SJCRH30 (cell line): ENCODE data around the gene KCNA4. TPM values are rescaled to one million over a fixed set of nuclear protein-coding genes. Genes with fewer than 3 reads are reported as not detected.
"Not testable (repeated sequence)": the region's sequence is repeated elsewhere in the genome, so short reads cannot be mapped to it uniquely, and the experiment has no call there.

Experiments used
- DNase-seq, 2 experiments: peaks; one replicate each; pipeline ENCODE4 v3.0.0-alpha.2; 2015 to 2020
- H3K27ac ChIP-seq: fragments of 250-450 bp; sonication (Bioruptor Pico); 2 replicates; pipeline ENCODE4 v1.5.1; 2020; ENCODE audit warnings: mild to moderate bottlenecking, moderate library complexity
- H3K27me3 ChIP-seq: fragments of 250-450 bp; sonication (Bioruptor Pico); 2 replicates; pipeline ENCODE4 v1.5.1; 2020; ENCODE audit warnings: mild to moderate bottlenecking, moderate library complexity
- H3K36me3 ChIP-seq: fragments of 250-450 bp; sonication (Bioruptor Pico); 2 replicates; pipeline ENCODE4 v1.5.1; 2020; ENCODE audit warnings: mild to moderate bottlenecking, moderate library complexity
- H3K4me1 ChIP-seq: fragments of 250-450 bp; sonication (Bioruptor Pico); 2 replicates; pipeline ENCODE4 v1.5.1; 2020; ENCODE audit warnings: mild to moderate bottlenecking, moderate library complexity
- H3K4me3 ChIP-seq: fragments of 250-450 bp; sonication (Bioruptor Pico); 2 replicates; pipeline ENCODE4 v1.5.1; 2020; ENCODE audit warnings: mild to moderate bottlenecking, moderate library complexity
- H3K9me3 ChIP-seq: fragments of 250-450 bp; sonication (Bioruptor Pico); replicated peaks from 2 replicates; pipeline ENCODE4 v1.5.1; 2020; ENCODE audit warnings: mild to moderate bottlenecking, moderate library complexity
- total RNA-seq: library from RNA; depleted of rRNA; stranded (reverse); fragments of >200 nt; shearing (Covaris generic); gene quantifications from 2 replicates; pipeline ENCODE4 v1.2.3, GENCODE V29; 2014; rRNA removed

Gene KCNA4
- not detected in 2 replicates for total RNA-seq

GRCh38 chr11:30016588-30017363, at the start of gene KCNA4:
KCNA4 (minus strand) TSS chr11:30017030; CDS start chr11:30012678, 4,352 bp downstream.
- Histone ChIP-seq H3K27me3 (no peaks in the 10 kb centered on the region), H3K27ac (no peak within 1 kb of the TSS), H3K4me1 (no peaks in the 10 kb centered on the region), H3K4me3 (no peak within 1 kb of the TSS), H3K36me3 (no peaks in the 10 kb centered on the region), H3K9me3 (no peaks in the 10 kb centered on the region)
- no peak for DNase-seq

GRCh38 chr11:30062103-30062502, 45.3 kb upstream of the KCNA4 start:
- Histone ChIP-seq H3K27me3 (no peaks in the 10 kb centered on the region), H3K4me3 (no peak overlapping the region), H3K36me3 (no peaks in the 10 kb centered on the region), H3K27ac (no peak overlapping the region), H3K4me1 (no peaks in the 10 kb centered on the region), H3K9me3 (no peaks in the 10 kb centered on the region)
- DNase-seq, result no peak

GRCh38 chr11:30059172-30059815, 42.5 kb upstream of the KCNA4 start:
- no peaks in the 10 kb centered on the region for H3K9me3 ChIP-seq

GRCh38 chr11:30049214-30049613, 32.4 kb upstream of the KCNA4 start:
- DNase-seq, result no peak
- Histone ChIP-seq H3K36me3 (no peaks in the 10 kb centered on the region), H3K27me3 (no peaks in the 10 kb centered on the region), H3K4me1 (no peaks in the 10 kb centered on the region), H3K9me3 (no peaks in the 10 kb centered on the region), H3K4me3 (no peak overlapping the region), H3K27ac (no peak overlapping the region)

More at GRCh38 chr11:30059172-30059815, 42.5 kb upstream of the KCNA4 start:
- Histone ChIP-seq H3K4me1 (no peaks in the 10 kb centered on the region), H3K36me3 (no peaks in the 10 kb centered on the region), H3K4me3 (no peak overlapping the region), H3K27ac (no peak overlapping the region), H3K27me3 (no peaks in the 10 kb centered on the region)
- no peak for DNase-seq

GRCh38 chr11:30046578-30046945, 29.7 kb upstream of the KCNA4 start:
- DNase-seq, result peak in 1 of 2 experiments; percentile 20
- H3K4me1 ChIP-seq, result no peaks in the 10 kb centered on the region
- no peak overlapping the region for H3K27ac ChIP-seq
- no peaks in the 10 kb centered on the region for H3K9me3 ChIP-seq
- no peak overlapping the region for H3K4me3 ChIP-seq
- no peaks in the 10 kb centered on the region for H3K36me3 ChIP-seq
- no peaks in the 10 kb centered on the region for H3K27me3 ChIP-seq

- DNase-seq, result peak in 1 of 2 experiments; percentile 3
- Histone ChIP-seq H3K36me3 (no peaks in the 10 kb centered on the region), H3K4me3 (no peak overlapping the region)
Observed at GRCh38 chr11:30045921-30046577, 29.2 kb upstream of the KCNA4 start.

GRCh38 chr11:30045144-30045543, 28.3 kb upstream of the KCNA4 start:
- H3K27ac ChIP-seq, result no peak overlapping the region
- no peaks in the 10 kb centered on the region for H3K36me3 ChIP-seq
- H3K4me3 ChIP-seq, result no peak overlapping the region
- no peaks in the 10 kb centered on the region for H3K4me1 ChIP-seq
- H3K9me3 ChIP-seq, result no peaks in the 10 kb centered on the region
- H3K27me3 ChIP-seq, result no peaks in the 10 kb centered on the region
- DNase-seq, result no peak

More at GRCh38 chr11:30045921-30046577, 29.2 kb upstream of the KCNA4 start:
- Histone ChIP-seq H3K9me3 (no peaks in the 10 kb centered on the region), H3K27me3 (no peaks in the 10 kb centered on the region), H3K27ac (no peak overlapping the region), H3K4me1 (no peaks in the 10 kb centered on the region)

GRCh38 chr11:30041171-30041570, 24.3 kb upstream of the KCNA4 start:
- H3K27ac ChIP-seq, result no peak overlapping the region

GRCh38 chr11:30034746-30035145, 17.9 kb upstream of the KCNA4 start:
- DNase-seq, H3K36me3 ChIP-seq, H3K4me3 ChIP-seq, H3K27ac ChIP-seq, H3K9me3 ChIP-seq, H3K27me3 ChIP-seq, H3K4me1 ChIP-seq: not testable (repeated sequence)

More at GRCh38 chr11:30041171-30041570, 24.3 kb upstream of the KCNA4 start:
- H3K36me3 ChIP-seq, result no peaks in the 10 kb centered on the region
- no peaks in the 10 kb centered on the region for H3K4me1 ChIP-seq
- no peak overlapping the region for H3K4me3 ChIP-seq
- H3K27me3 ChIP-seq, result no peaks in the 10 kb centered on the region
- no peaks in the 10 kb centered on the region for H3K9me3 ChIP-seq
- DNase-seq, result no peak

GRCh38 chr11:30034166-30034565, 17.3 kb upstream of the KCNA4 start:
- not testable (repeated sequence) for H3K27ac ChIP-seq, H3K27me3 ChIP-seq, H3K9me3 ChIP-seq, H3K4me3 ChIP-seq, DNase-seq, H3K36me3 ChIP-seq, H3K4me1 ChIP-seq

- Histone ChIP-seq H3K36me3 (no peaks in the 10 kb centered on the region), H3K4me3 (no peak overlapping the region), H3K4me1 (no peaks in the 10 kb centered on the region), H3K27ac (no peak overlapping the region), H3K27me3 (no peaks in the 10 kb centered on the region), H3K9me3 (no peaks in the 10 kb centered on the region)
- no peak for DNase-seq
Observed at GRCh38 chr11:30025396-30026139, 8.7 kb upstream of the KCNA4 start.

GRCh38 chr11:30023074-30023473, 6.2 kb upstream of the KCNA4 start:
- no peaks in the 10 kb centered on the region for H3K9me3 ChIP-seq
- H3K4me1 ChIP-seq, result no peaks in the 10 kb centered on the region
- no peak for DNase-seq

GRCh38 chr11:30019481-30019880, 2.7 kb upstream of the KCNA4 start:
- Histone ChIP-seq H3K27ac (no peak overlapping the region), H3K9me3 (no peaks in the 10 kb centered on the region), H3K27me3 (no peaks in the 10 kb centered on the region), H3K36me3 (no peaks in the 10 kb centered on the region), H3K4me1 (no peaks in the 10 kb centered on the region), H3K4me3 (no peak overlapping the region)
- no peak for DNase-seq

More at GRCh38 chr11:30023074-30023473, 6.2 kb upstream of the KCNA4 start:
- Histone ChIP-seq H3K27ac (no peak overlapping the region), H3K27me3 (no peaks in the 10 kb centered on the region), H3K36me3 (no peaks in the 10 kb centered on the region), H3K4me3 (no peak overlapping the region)

GRCh38 chr11:30018495-30018894, 1.7 kb upstream of the KCNA4 start:
- Histone ChIP-seq H3K27ac (no peak overlapping the region), H3K4me3 (no peak overlapping the region), H3K27me3 (no peaks in the 10 kb centered on the region), H3K4me1 (no peaks in the 10 kb centered on the region), H3K9me3 (no peaks in the 10 kb centered on the region), H3K36me3 (no peaks in the 10 kb centered on the region)
- DNase-seq, result no peak
